SK-N-SH treated with all-trans-retinoic acid at 6 μM for 48 hours (cell line): ENCODE results near the gene DTX1.

Experiments used
- ARNTL ChIP-seq: fragments of 450-650 bp; formaldehyde crosslinking; IDR thresholded peaks from 2 replicates; pipeline ENCODE4 v1.5.0; 2020; ENCODE audit warnings: low read depth, mild to moderate bottlenecking, moderate library complexity, borderline replicate concordance
- CSDC2 ChIP-seq: fragments of 250-450 bp; sonication (Bioruptor Pico); IDR thresholded peaks from 2 replicates; pipeline ENCODE4 v1.5.0; 2020; ENCODE audit warnings: mild to moderate bottlenecking, moderate library complexity
- CSRNP3 ChIP-seq: fragments of 250-450 bp; sonication (Bioruptor Pico); IDR thresholded peaks from 2 replicates; pipeline ENCODE4 v1.5.1; 2021; ENCODE audit warnings: mild to moderate bottlenecking, moderate library complexity
- OSR1 ChIP-seq: fragments of 250-450 bp; sonication (Bioruptor Pico); IDR thresholded peaks from 2 replicates; pipeline ENCODE4 v1.8.0; 2022; ENCODE audit warnings: moderate library complexity, mild to moderate bottlenecking, inconsistent platforms
- PATZ1 ChIP-seq: fragments of 250-450 bp; sonication (Bioruptor Pico); IDR thresholded peaks from 2 replicates; pipeline ENCODE4 v1.8.0; 2020; ENCODE audit warnings: mild to moderate bottlenecking, moderate library complexity, borderline replicate concordance
- RARB ChIP-seq: fragments of 250-450 bp; sonication (Bioruptor Pico); IDR thresholded peaks from 2 replicates; pipeline ENCODE4 v1.8.0; 2021; ENCODE audit warnings: mild to moderate bottlenecking, moderate library complexity
- TOX ChIP-seq: fragments of 250-450 bp; sonication (Bioruptor Pico); IDR thresholded peaks from 2 replicates; pipeline ENCODE4 v1.8.0; 2021; ENCODE audit warnings: mild to moderate bottlenecking, moderate library complexity, borderline replicate concordance
- TSHZ2 ChIP-seq: fragments of 250-450 bp; sonication (Bioruptor Pico); IDR thresholded peaks from 2 replicates; pipeline ENCODE4 v1.5.0; 2020; ENCODE audit warnings: mild to moderate bottlenecking, moderate library complexity
- ZC3H10 ChIP-seq: fragments of 250-450 bp; sonication (Bioruptor Pico); IDR thresholded peaks from 2 replicates; pipeline ENCODE4 v1.5.1; 2021; ENCODE audit warnings: mild to moderate bottlenecking, moderate library complexity
- ZFP30 ChIP-seq: fragments of 450-650 bp; formaldehyde crosslinking; IDR thresholded peaks from 2 replicates; pipeline ENCODE4 v1.5.0; 2022; ENCODE audit warnings: mild to moderate bottlenecking, moderate library complexity
- ZNF70 ChIP-seq: fragments of 450-650 bp; formaldehyde crosslinking; IDR thresholded peaks from 2 replicates; pipeline ENCODE4 v1.5.0; 2020; ENCODE audit warnings: mild to moderate bottlenecking, moderate library complexity

- TF ChIP-seq PATZ1 (CRISPR knock-in tag) (no peak), ARNTL (no peak), ZFP30 (no peak), RARB (CRISPR knock-in tag) (no peak), CSDC2 (no peak), CSRNP3 (no peak), TSHZ2 (CRISPR knock-in tag) (no peak), ZNF70 (no peak), TOX (CRISPR knock-in tag) (no peak), OSR1 (CRISPR knock-in tag) (no peak), ZC3H10 (CRISPR knock-in tag) (no peak)
Measured at GRCh38 chr12:113083863-113084435, 27.4 kb downstream of the DTX1 start.
